HCT116 (cell line): ENCODE results near the gene TET3. TPM values are rescaled to one million over a fixed set of nuclear protein-coding genes. Genes with fewer than 3 reads are reported as not detected.

Source experiments
- ATAC-seq: fragments of 200-7000 bp; cut with Tn5 transposase; 2 replicates; pipeline ENCODE4 v1.9.1; 2020; ENCODE audit warnings: mild to moderate bottlenecking, moderate library complexity
- BruUV-seq: library from RNA; stranded (reverse); fragments of 400-500 nt; replicated peaks from 2 replicates; lab custom pipeline; 2021; lab: Mats Ljungman, UMichigan
- CTCF ChIA-PET: fragments of 300-600 bp; sonication (Branson Sonifier 250); formaldehyde crosslinking; loops from one replicate; lab custom pipeline; 2021; ENCODE audit warnings: antibody characterized with exemption; lab: Charles Lee
- POLR2A ChIA-PET: fragments of 300-600, 350-600 bp; sonication (Branson Sonifier 250); formaldehyde crosslinking; loops from one replicate; lab custom pipeline; 2021; ENCODE audit warnings: antibody characterized with exemption; lab: Charles Lee
- RAD21 ChIA-PET, 2 experiments: fragments of 300-600 bp; sonication (Branson Sonifier 250); formaldehyde crosslinking; loops; one replicate each; lab custom pipeline; 2023; ENCODE audit warnings: low total read pairs in 2 of 2; ENCODE audit not compliant: uncharacterized antibody in 2 of 2, unreplicated experiment in 2 of 2, low non-redundant PET in 1 of 2; lab: Charles Lee
- DNase-seq: peaks from one replicate; pipeline ENCODE4 v3.0.0-alpha.2; 2010; ENCODE audit warnings: low read depth, low spot score
- H2AFZ ChIP-seq: fragments of 200-600 bp; shearing (Covaris generic), sonication (generic); 2 replicates; pipeline ENCODE4 v1.6.1; 2017; ENCODE audit warnings: low read depth, mixed run types, mixed read lengths, antibody characterized with exemption, low read length; ENCODE audit not compliant: poor library complexity, severe bottlenecking
- H3K27ac ChIP-seq: 2 replicates; pipeline ENCODE4 v1.5.1; 2012; ENCODE audit warnings: low read depth, low read length
- H3K27me3 ChIP-seq: fragments of 200-600 bp; sonication (generic); 2 replicates; pipeline ENCODE4 v1.6.1; 2016; ENCODE audit warnings: mixed run types, low read length, mixed read lengths; ENCODE audit not compliant: insufficient read depth
- H3K36me3 ChIP-seq, 2 experiments: fragments of 200-500 bp in 1 of 2; fragments of 200-600 bp in 1 of 2; sonication (Bioruptor generic) in 1 of 2; sonication (generic) in 1 of 2; 2 replicates each; pipeline versions ENCODE4 v1.5.1 to v1.6.1; 2014 to 2016; ENCODE audit warnings: low read length in 2 of 2, inconsistent platforms in 1 of 2, mixed read lengths in 1 of 2, mixed run types in 1 of 2; ENCODE audit not compliant: insufficient read depth in 2 of 2, control insufficient read depth in 1 of 2
- H3K4me1 ChIP-seq, 2 experiments: fragments of 200-600 bp in 1 of 2; sonication (generic) in 1 of 2; 2 replicates each; pipeline versions ENCODE4 v1.5.1 to v1.6.1; 2012 to 2017; ENCODE audit warnings: low read length in 2 of 2, inconsistent platforms in 1 of 2, mild to moderate bottlenecking in 1 of 2, mixed read lengths in 1 of 2, mixed run types in 1 of 2, moderate library complexity in 1 of 2; ENCODE audit not compliant: insufficient read depth in 2 of 2, control insufficient read depth in 1 of 2
- H3K4me2 ChIP-seq: fragments of 200-600 bp; sonication (generic); 2 replicates; pipeline ENCODE4 v1.6.1; 2017; ENCODE audit warnings: mixed run types, low read length, mixed read lengths
- H3K4me3 ChIP-seq, 2 experiments: fragments of 200-600 bp in 1 of 2; sonication (generic) in 1 of 2; replicated peaks in 1 of 2; 2 replicates each; pipeline ENCODE4 v1.5.1; 2011 to 2016; ENCODE audit warnings: low read length in 2 of 2, control low read depth in 1 of 2, low read depth in 1 of 2, mild to moderate bottlenecking in 1 of 2, mixed read lengths in 1 of 2, mixed run types in 1 of 2
- H3K79me2 ChIP-seq: fragments of 200-600 bp; sonication (generic); 2 replicates; pipeline ENCODE4 v1.6.1; 2017; ENCODE audit warnings: mild to moderate bottlenecking, mixed run types, low read length, moderate library complexity, mixed read lengths; ENCODE audit not compliant: insufficient read depth
- H3K9ac ChIP-seq: fragments of 200-600 bp; sonication (generic); 2 replicates; pipeline ENCODE4 v1.6.1; 2016; ENCODE audit warnings: low read length, mixed read lengths
- H3K9me2 ChIP-seq: fragments of 200-600 bp; sonication (generic), shearing (Covaris generic); 2 replicates; pipeline ENCODE4 v1.6.1; 2017; ENCODE audit warnings: mixed run types, mild to moderate bottlenecking, moderate library complexity; ENCODE audit not compliant: insufficient read depth
- H3K9me3 ChIP-seq, 2 experiments: fragments of 200-500 bp in 1 of 2; fragments of 200-600 bp in 1 of 2; sonication (Bioruptor generic) in 1 of 2; sonication (generic) in 1 of 2; 2 replicates each; pipeline ENCODE4 v1.6.1; 2014 to 2017; ENCODE audit warnings: low read length in 2 of 2, mixed read lengths in 2 of 2, inconsistent platforms in 1 of 2, low read depth in 1 of 2, mild to moderate bottlenecking in 1 of 2, mixed run types in 1 of 2, moderate library complexity in 1 of 2; ENCODE audit not compliant: control insufficient read depth in 1 of 2, insufficient read depth in 1 of 2
- H4K20me1 ChIP-seq: fragments of 200-600 bp; sonication (generic), shearing (Covaris generic); 2 replicates; pipeline ENCODE4 v1.6.1; 2017; ENCODE audit warnings: mixed run types, mild to moderate bottlenecking, moderate library complexity; ENCODE audit not compliant: insufficient read depth
- ZBTB33 ChIP-seq: IDR thresholded peaks from 2 replicates; pipeline ENCODE4 v1.6.1; 2011; ENCODE audit warnings: mild to moderate bottlenecking, low read length, moderate library complexity; ENCODE audit not compliant: insufficient replicate concordance; ENCODE audit errors: extremely low read depth
- intact Hi-C: fragments of 100-400 bp; cut with micrococcal nuclease; formaldehyde crosslinking; loops from 2 replicates; pipeline ENCODE4 v1.10.0; 2022
- total RNA-seq: library from RNA; stranded (reverse); gene quantifications from one replicate; pipeline ENCODE4 v1.2.1, GENCODE V29; 2021; ENCODE audit not compliant: unreplicated experiment
- TF ChIP-seq, protein P1 (sequence below), 3 experiments: fragments of 200-600 bp in 1 of 3; sonication (generic) in 1 of 3; IDR thresholded peaks in 2 of 3; conservative IDR thresholded peaks in 1 of 3; 2 replicates each; pipeline ENCODE4 v1.5.1; 2012 to 2017; ENCODE audit warnings: low read depth in 2 of 3, low read length in 2 of 3, antibody characterized with exemption in 1 of 3, borderline replicate concordance in 1 of 3, control low read depth in 1 of 3, mild to moderate bottlenecking in 1 of 3, mixed read lengths in 1 of 3, mixed run types in 1 of 3, moderate library complexity in 1 of 3; ENCODE audit not compliant: insufficient read depth in 1 of 3

TET3 gene
- total RNA-seq, 1 experiment from 2014 or later: 15.4 TPM

DNA sequence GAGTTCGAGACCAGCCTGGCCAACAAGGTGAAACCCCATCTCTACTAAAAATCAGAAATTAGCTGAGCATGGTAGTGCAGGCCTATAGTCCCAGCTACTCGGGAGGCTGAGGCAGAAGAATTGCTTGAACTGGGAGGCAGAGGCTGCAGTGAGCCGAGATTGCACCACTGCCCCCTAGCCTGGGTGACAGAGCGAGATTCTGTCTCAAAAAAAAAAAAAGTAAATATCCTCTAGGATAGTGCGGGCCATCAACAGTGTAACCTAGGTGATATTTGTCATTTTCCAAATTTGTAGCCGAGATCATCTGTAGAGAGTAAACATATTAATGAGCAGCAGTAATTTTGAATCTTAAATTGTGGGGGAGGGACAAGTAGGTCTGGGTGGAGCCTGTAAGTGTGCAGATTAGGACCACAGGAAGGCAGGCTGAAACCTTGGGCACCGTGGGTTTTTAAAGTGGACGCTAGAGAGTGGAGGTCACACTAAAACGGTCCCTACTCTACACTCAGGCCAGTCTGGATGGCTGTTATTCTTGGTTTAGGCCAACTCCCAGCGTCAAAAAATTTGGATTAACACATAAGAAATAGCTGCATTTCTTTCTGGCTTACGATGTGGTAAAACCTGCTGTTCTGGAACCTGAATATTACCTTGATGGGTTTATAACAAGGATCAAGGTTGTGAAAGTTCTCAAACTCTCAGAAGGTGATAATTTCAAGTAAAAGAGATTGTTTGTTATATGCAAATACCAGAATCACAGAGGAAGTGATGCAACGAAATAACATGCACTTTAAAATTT, 22.7 kb upstream of the TET3 start:
- BruUV-seq: TSS peak; percentile 28
- Histone ChIP-seq H3K9me2 (no peaks in the 10 kb centered on the region), H3K9me3 (no peaks in the 10 kb centered on the region), H3K4me1 (no peaks in the 10 kb centered on the region), H3K79me2 (no peaks in the 10 kb centered on the region), H3K27ac (no peak overlapping the region), H2AFZ (no peak overlapping the region), H3K27me3 (no peaks in the 10 kb centered on the region), H3K36me3 (peaks cover 13 to 17% of the 10 kb centered on the region in 2 experiments; a peak in 2 of 4 replicates), H4K20me1 (no peaks in the 10 kb centered on the region), H3K4me2 (no peak overlapping the region), H3K4me3 (no peak overlapping the region), H3K9ac (no peak overlapping the region)
- POLR2A ChIA-PET: no interaction called here
- ATAC-seq (no peak; the same call in 1 of the 2 replicates), DNase-seq (no peak)
- CTCF ChIA-PET: interaction anchor here (0.7 kb wide), 1 partner anchor 14 kb away, joined by 3 read pairs; no protein-coding TSS in a partner anchor
- TF ChIP-seq, protein P1, sequence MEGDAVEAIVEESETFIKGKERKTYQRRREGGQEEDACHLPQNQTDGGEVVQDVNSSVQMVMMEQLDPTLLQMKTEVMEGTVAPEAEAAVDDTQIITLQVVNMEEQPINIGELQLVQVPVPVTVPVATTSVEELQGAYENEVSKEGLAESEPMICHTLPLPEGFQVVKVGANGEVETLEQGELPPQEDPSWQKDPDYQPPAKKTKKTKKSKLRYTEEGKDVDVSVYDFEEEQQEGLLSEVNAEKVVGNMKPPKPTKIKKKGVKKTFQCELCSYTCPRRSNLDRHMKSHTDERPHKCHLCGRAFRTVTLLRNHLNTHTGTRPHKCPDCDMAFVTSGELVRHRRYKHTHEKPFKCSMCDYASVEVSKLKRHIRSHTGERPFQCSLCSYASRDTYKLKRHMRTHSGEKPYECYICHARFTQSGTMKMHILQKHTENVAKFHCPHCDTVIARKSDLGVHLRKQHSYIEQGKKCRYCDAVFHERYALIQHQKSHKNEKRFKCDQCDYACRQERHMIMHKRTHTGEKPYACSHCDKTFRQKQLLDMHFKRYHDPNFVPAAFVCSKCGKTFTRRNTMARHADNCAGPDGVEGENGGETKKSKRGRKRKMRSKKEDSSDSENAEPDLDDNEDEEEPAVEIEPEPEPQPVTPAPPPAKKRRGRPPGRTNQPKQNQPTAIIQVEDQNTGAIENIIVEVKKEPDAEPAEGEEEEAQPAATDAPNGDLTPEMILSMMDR (IDR thresholded peaks at IDR 0.05 in 2 of 3, conservative IDR thresholded peaks at IDR 0.05 in 1 of 3; ENCODE audit: borderline replicate concordance in 1 of 3, insufficient read depth in 1 of 3, low read depth in 2 of 3, low read length in 2 of 3): 0 out of 6 replicates have a peak, but pooled peaks of 1 of the 3 experiments have one; percentile 9
- TF ChIP-seq ZBTB33: no peak
- RAD21 ChIA-PET: no interaction called here
- intact Hi-C loops: no loop called here
